HG03520 (cell line): ENCODE data around the gene KLK5.

Source experiments
- ATAC-seq: cut with Tn5 transposase; IDR thresholded peaks from one replicate; pipeline ENCODE4 v1.9.1; 2021; ENCODE audit warnings: mild to moderate bottlenecking, moderate library complexity; ENCODE audit not compliant: unreplicated experiment

KLK5 gene

DNA sequence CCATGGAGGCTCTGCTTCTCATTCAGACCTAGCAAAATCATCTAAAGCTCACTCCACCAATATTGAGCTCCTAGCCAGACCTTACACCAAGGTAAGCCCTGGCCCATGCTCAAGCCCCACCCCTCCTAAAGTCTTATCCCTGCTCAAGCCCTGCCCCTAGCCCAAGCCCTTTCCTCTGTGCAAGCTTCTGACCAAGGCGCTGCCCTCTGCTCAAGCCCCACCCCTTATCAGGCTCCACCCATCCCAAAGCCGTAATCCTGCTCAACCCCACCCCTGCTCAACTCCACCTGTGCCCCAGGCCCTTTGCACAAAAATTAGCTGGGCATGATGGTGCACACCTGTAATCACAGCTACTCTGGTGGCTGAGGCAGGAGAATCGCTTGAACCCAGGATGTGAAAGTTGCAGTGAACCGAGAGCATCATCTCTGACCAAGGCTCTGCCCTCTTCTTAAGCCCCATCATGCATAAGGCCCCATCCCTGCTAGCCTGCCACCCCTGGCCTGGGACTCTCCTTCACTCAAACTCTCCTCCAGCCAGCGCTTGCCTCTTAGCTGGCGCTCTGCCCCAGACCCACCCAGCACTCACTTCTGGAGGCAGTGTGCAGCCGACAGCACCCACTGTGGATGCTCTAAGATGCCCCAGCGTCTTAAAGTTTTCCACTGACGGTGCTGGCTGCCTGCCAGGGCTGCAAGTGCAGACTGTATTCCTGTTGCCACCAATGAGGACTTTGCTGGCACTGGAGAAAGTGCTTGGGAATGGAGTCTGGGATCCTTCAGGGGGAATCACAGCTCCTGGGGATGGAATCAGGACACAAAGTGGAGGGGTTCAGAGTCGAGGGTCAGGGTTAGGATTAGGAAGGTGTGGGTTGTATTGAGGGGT is 58.1 kb downstream of the KLK5 start:
- no peak for ATAC-seq
